Uterus (tissue), 2 donors: Measurements from ENCODE around the gene ATP10A.

ENCODE experiments used
- CTCF ChIP-seq, 4 experiments: fragments of 200-600 bp in 2 of 4; fragments of 450-650 bp in 2 of 4; sonication (generic) in 2 of 4; IDR thresholded peaks; one replicate each; pipeline ENCODE4 v1.5.1; 2016 to 2019; ENCODE audit warnings: antibody characterized with exemption in 4 of 4, mild to moderate bottlenecking in 2 of 4, moderate library complexity in 1 of 4
- POLR2A ChIP-seq, 2 donors: fragments of 450-650 bp; IDR thresholded peaks; one replicate each; pipeline ENCODE4 v1.6.1; 2016; ENCODE audit warnings: antibody characterized with exemption in 2 of 2, mild to moderate bottlenecking in 1 of 2, moderate library complexity in 1 of 2

- TF ChIP-seq CTCF (IDR thresholded peaks at IDR 0.05) (no peak), POLR2A (IDR thresholded peaks at IDR 0.05) (no peak)
Observed at GRCh38 chr15:25894371-25894902, 31.3 kb upstream of the ATP10A start.
